K562 (cell line): ENCODE data around the gene ZNF18. TPM values are rescaled to one million over a fixed set of nuclear protein-coding genes. Genes with fewer than 3 reads are reported as not detected.
A peak's percentile ranks its signal among the peaks of the same experiment; 100 is the strongest.

Source experiments
- ATF1 ChIP-seq, 2 experiments: fragments of 450-650 bp in 1 of 2; IDR thresholded peaks; 2 replicates each; pipeline ENCODE4 v1.6.1; 2016; ENCODE audit warnings: missing compliant biosample characterization in 1 of 2, missing genetic modification characterization in 1 of 2
- CREB1 ChIP-seq, 2 experiments: sonication (generic) in 1 of 2; formaldehyde crosslinking in 1 of 2; IDR thresholded peaks; 2 replicates each; pipeline versions ENCODE4 v1.6.1 to v1.8.0; 2012 to 2022; ENCODE audit warnings: inconsistent platforms in 1 of 2, mild to moderate bottlenecking in 1 of 2, missing genetic modification reagents in 1 of 2, moderate library complexity in 1 of 2
- HNRNPL ChIP-seq: fragments of 200-400 bp; formaldehyde crosslinking; IDR thresholded peaks from 2 replicates; pipeline ENCODE4 v1.6.1; 2017; ENCODE audit warnings: low read depth, mild to moderate bottlenecking, low read length
- ILF3 ChIP-seq: fragments of 450-650 bp; IDR thresholded peaks from 2 replicates; pipeline ENCODE4 v1.6.1; 2018; ENCODE audit warnings: antibody characterized with exemption, mild to moderate bottlenecking, moderate library complexity, borderline replicate concordance
- KAT2B ChIP-seq: IDR thresholded peaks from one replicate; pipeline ENCODE4 v1.6.1; 2012; ENCODE audit warnings: low read depth, mild to moderate bottlenecking, control low read depth, inconsistent platforms, low read length, moderate library complexity
- MIER1 ChIP-seq: fragments of 450-650 bp; IDR thresholded peaks from 2 replicates; pipeline ENCODE4 v1.6.1; 2016; ENCODE audit warnings: antibody characterized with exemption, mild to moderate bottlenecking, low read depth
- MNT ChIP-seq, 2 experiments: fragments of 450-650 bp; conservative IDR thresholded peaks; 2 replicates each; pipeline ENCODE4 v1.6.1; 2017; ENCODE audit warnings: mild to moderate bottlenecking in 2 of 2, moderate library complexity in 2 of 2
- NR2C2 ChIP-seq, 2 experiments: fragments of 200-800 bp in 1 of 2; sonication (Bioruptor generic) in 1 of 2; sonication (generic) in 1 of 2; formaldehyde crosslinking in 1 of 2; IDR thresholded peaks; 2 replicates each; pipeline versions ENCODE4 v1.6.1 to v1.8.0; 2016 to 2022; ENCODE audit warnings: mild to moderate bottlenecking in 1 of 2, missing compliant biosample characterization in 1 of 2, missing genetic modification characterization in 1 of 2, missing genetic modification reagents in 1 of 2
- POLR2G ChIP-seq: fragments of 200-400 bp; formaldehyde crosslinking; IDR thresholded peaks from 2 replicates; pipeline ENCODE4 v1.6.1; 2017; ENCODE audit warnings: low read depth, mild to moderate bottlenecking, antibody characterized with exemption, low read length, moderate library complexity
- RB1 ChIP-seq: fragments of 450-650 bp; IDR thresholded peaks from 2 replicates; pipeline ENCODE4 v1.6.1; 2017; ENCODE audit warnings: low read depth, mild to moderate bottlenecking
- YY1 ChIP-seq, 3 experiments: IDR thresholded peaks; 2 replicates each; pipeline ENCODE4 v1.6.1; 2011; ENCODE audit warnings: low read length in 2 of 3, mild to moderate bottlenecking in 2 of 3, moderate library complexity in 2 of 3, borderline replicate concordance in 1 of 3, control low read depth in 1 of 3, low read depth in 1 of 3; ENCODE audit not compliant: insufficient read depth in 3 of 3, insufficient replicate concordance in 2 of 3, control insufficient read depth in 1 of 3, insufficient read length in 1 of 3; ENCODE audit errors: extremely low read depth in 1 of 3
- polyA plus RNA-seq, 8 experiments: library from polyadenylated mRNA; depleted of rRNA in 4 of 8; stranded (reverse) in 5 of 8; unstranded in 3 of 8; fragments of >200 nt; fragmentation: Nextera tagmentation in 2 of 8; fragmentation: Illumina TruSeq in 1 of 8; extraction: Ambion mirVana in 2 of 8; extraction: Trizol in 1 of 8; gene quantifications; 2 replicates each; pipeline versions ENCODE4 v1.2.1 to v1.2.3, GENCODE V29; 2011 to 2014; ENCODE audit warnings: inconsistent platforms in 1 of 8, missing spikeins in 1 of 8
- total RNA-seq, 7 experiments: library from RNA; depleted of rRNA in 6 of 7; stranded (reverse); fragments of >200 nt in 6 of 7; fragmentation: Illumina TruSeq in 2 of 7; extraction: Trizol in 2 of 7; gene quantifications; 2 replicates each; pipeline versions ENCODE4 v1.2.1 to v1.2.3, GENCODE V29; 2011 to 2021; ENCODE audit warnings: low replicate concordance in 1 of 7
- TF ChIP-seq, protein P1 (sequence below): sonication (generic); formaldehyde crosslinking; IDR thresholded peaks from 2 replicates; pipeline ENCODE4 v1.8.0; 2022; ENCODE audit warnings: mild to moderate bottlenecking, missing genetic modification reagents
- TF ChIP-seq, protein P2 (sequence below), 3 experiments: fragments of 200-800 bp in 1 of 3; fragments of 250-450 bp in 1 of 3; fragments of 450-650 bp in 1 of 3; sonication (Bioruptor Pico) in 1 of 3; sonication (Bioruptor generic) in 1 of 3; formaldehyde crosslinking in 1 of 3; IDR thresholded peaks; 2 replicates each; pipeline versions ENCODE4 v1.6.1 to v1.8.0; 2016 to 2022; ENCODE audit warnings: mild to moderate bottlenecking in 2 of 3, missing genetic modification characterization in 2 of 3, missing compliant biosample characterization in 1 of 3, moderate library complexity in 1 of 3

The ZNF18 gene
- total and polyA plus RNA-seq, 9 of the 15 experiments (the other 6 are each of a cell fraction or from before 2014, with no cell fraction given): 1.1 to 5.0 (median 3.4) TPM

- TF ChIP-seq, protein P1, sequence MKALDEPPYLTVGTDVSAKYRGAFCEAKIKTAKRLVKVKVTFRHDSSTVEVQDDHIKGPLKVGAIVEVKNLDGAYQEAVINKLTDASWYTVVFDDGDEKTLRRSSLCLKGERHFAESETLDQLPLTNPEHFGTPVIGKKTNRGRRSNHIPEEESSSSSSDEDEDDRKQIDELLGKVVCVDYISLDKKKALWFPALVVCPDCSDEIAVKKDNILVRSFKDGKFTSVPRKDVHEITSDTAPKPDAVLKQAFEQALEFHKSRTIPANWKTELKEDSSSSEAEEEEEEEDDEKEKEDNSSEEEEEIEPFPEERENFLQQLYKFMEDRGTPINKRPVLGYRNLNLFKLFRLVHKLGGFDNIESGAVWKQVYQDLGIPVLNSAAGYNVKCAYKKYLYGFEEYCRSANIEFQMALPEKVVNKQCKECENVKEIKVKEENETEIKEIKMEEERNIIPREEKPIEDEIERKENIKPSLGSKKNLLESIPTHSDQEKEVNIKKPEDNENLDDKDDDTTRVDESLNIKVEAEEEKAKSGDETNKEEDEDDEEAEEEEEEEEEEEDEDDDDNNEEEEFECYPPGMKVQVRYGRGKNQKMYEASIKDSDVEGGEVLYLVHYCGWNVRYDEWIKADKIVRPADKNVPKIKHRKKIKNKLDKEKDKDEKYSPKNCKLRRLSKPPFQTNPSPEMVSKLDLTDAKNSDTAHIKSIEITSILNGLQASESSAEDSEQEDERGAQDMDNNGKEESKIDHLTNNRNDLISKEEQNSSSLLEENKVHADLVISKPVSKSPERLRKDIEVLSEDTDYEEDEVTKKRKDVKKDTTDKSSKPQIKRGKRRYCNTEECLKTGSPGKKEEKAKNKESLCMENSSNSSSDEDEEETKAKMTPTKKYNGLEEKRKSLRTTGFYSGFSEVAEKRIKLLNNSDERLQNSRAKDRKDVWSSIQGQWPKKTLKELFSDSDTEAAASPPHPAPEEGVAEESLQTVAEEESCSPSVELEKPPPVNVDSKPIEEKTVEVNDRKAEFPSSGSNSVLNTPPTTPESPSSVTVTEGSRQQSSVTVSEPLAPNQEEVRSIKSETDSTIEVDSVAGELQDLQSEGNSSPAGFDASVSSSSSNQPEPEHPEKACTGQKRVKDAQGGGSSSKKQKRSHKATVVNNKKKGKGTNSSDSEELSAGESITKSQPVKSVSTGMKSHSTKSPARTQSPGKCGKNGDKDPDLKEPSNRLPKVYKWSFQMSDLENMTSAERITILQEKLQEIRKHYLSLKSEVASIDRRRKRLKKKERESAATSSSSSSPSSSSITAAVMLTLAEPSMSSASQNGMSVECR (CRISPR knock-in tag): peak; percentile 60; the same call in 1 of the 2 replicates
- TF ChIP-seq KAT2B (no peak), POLR2G (peak; percentile 93), ILF3 (no peak), YY1 (IDR thresholded peaks at IDR 0.05; ENCODE audit: borderline replicate concordance in 1 of 3, control insufficient read depth in 1 of 3, extremely low read depth in 1 of 3, insufficient read depth in 3 of 3, insufficient read length in 1 of 3, insufficient replicate concordance in 2 of 3, low read depth in 1 of 3, low read length in 2 of 3) (peak; percentile 32 to 91 (median 83)), RB1 (peak; percentile 64; the same call in 1 of the 2 replicates), MNT (conservative IDR thresholded peaks at IDR 0.05) (peak in 1 of 2 experiments; percentile 34; a peak in 1 of 4 replicates), MIER1 (no peak), HNRNPL (peak; percentile 71; the same call in 1 of the 2 replicates), NR2C2 (CRISPR knock-in tag; IDR thresholded peaks at IDR 0.05) (no peak), NR2C2 (tag; IDR thresholded peaks at IDR 0.05) (peak; percentile 84), ATF1 (CRISPR knock-in tag; IDR thresholded peaks at IDR 0.05) (no peak), ATF1 (tag; IDR thresholded peaks at IDR 0.05) (peak; percentile 72; the same call in 1 of the 2 replicates), CREB1 (IDR thresholded peaks at IDR 0.05) (peak; percentile 57; the same call in 1 of the 2 replicates), CREB1 (CRISPR knock-in tag; IDR thresholded peaks at IDR 0.05) (no peak)
- TF ChIP-seq, protein P2, sequence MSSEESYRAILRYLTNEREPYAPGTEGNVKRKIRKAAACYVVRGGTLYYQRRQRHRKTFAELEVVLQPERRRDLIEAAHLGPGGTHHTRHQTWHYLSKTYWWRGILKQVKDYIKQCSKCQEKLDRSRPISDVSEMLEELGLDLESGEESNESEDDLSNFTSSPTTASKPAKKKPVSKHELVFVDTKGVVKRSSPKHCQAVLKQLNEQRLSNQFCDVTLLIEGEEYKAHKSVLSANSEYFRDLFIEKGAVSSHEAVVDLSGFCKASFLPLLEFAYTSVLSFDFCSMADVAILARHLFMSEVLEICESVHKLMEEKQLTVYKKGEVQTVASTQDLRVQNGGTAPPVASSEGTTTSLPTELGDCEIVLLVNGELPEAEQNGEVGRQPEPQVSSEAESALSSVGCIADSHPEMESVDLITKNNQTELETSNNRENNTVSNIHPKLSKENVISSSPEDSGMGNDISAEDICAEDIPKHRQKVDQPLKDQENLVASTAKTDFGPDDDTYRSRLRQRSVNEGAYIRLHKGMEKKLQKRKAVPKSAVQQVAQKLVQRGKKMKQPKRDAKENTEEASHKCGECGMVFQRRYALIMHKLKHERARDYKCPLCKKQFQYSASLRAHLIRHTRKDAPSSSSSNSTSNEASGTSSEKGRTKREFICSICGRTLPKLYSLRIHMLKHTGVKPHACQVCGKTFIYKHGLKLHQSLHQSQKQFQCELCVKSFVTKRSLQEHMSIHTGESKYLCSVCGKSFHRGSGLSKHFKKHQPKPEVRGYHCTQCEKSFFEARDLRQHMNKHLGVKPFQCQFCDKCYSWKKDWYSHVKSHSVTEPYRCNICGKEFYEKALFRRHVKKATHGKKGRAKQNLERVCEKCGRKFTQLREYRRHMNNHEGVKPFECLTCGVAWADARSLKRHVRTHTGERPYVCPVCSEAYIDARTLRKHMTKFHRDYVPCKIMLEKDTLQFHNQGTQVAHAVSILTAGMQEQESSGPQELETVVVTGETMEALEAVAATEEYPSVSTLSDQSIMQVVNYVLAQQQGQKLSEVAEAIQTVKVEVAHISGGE (CRISPR knock-in tag; IDR thresholded peaks at IDR 0.05): peak in 2 of 3 experiments; percentile 18 to 86; a peak in 3 of 6 replicates
Measured at GRCh38 chr17:11997147-11997971, at the start of gene ZNF18 (continued).
